ENCODE results near the gene OR8S1. TPM values are rescaled to one million over a fixed set of nuclear protein-coding genes. Genes with fewer than 3 reads are reported as not detected.
"Not testable (repeated sequence)": the region's sequence is repeated elsewhere in the genome, so short reads cannot be mapped to it uniquely, and the experiment has no call there.

OR8S1 gene
- total and polyA plus RNA-seq, 2 donors (not counting 3 experiments of a cell fraction or from before 2014, with no cell fraction given): not detected

DNA sequence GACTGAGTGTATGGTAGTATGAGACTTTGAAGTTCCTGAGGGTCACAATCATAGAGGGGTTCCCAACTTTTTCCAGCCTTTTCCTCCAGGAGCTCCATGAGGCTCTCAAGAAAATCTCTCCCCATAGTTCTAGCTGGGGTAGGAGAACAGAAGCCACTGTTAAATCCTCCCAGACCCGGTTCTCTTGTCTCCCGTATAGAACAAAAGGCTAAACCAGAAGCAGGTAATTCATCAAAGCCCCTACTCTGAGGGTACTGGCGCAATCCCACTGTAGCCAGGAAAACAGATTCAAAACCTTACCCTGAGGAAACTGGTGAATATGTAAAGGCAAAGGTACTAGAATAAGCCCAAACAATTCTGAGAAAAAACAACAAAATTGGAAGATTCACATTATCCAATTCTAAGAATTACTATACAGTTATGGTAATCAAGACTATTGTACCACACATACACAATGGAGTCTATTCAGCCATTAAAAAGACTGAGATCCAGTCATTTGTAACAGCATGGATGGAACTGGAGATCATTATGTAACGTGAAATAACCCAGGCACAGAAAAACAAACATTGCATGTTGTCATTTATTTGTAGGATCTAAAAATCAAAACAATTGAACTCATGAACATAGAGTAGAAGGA is 20.5 kb downstream of the OR8S1 start:
- H3K36me3 ChIP-seq (ENCODE audit: control insufficient read depth in 2 of 2, extremely low read depth in 1 of 2, insufficient read depth in 2 of 2, low read length in 2 of 2): no peaks in the 10 kb centered on the region
- DNase-seq (ENCODE audit: low read depth, low spot score) (no peak), FAIRE-seq (no peak)
- no peak overlapping the region for H3K4me2 ChIP-seq (ENCODE audit: insufficient read depth, low read length)
- intact Hi-C loops (cut with micrococcal nuclease) (loop anchor here (10.0 kb wide), 1 partner anchor 251 kb away; no protein-coding TSS in a partner anchor), dilution Hi-C loops (cut with MboI; ENCODE audit: extremely low pct_ligation_motif_present, low sequenced_read_pairs) (no loop called here)
- no peak overlapping the region for H3K27ac ChIP-seq (ENCODE audit: insufficient read depth, low read depth, low read length)
- H3K9ac ChIP-seq (replicated peaks; ENCODE audit: extremely low read depth, insufficient read depth, low read length): no peak overlapping the region
- no peaks in the 10 kb centered on the region for H3K79me2 ChIP-seq (ENCODE audit: control insufficient read depth, insufficient read depth, low read length)
- TF ChIP-seq MYC (IDR thresholded peaks at IDR 0.05; ENCODE audit: low read depth, low read length) (no peak), FOS (IDR thresholded peaks at IDR 0.05; ENCODE audit: borderline replicate concordance, insufficient read depth, low read length) (no peak), POLR2AphosphoS5 (IDR thresholded peaks at IDR 0.05; ENCODE audit: insufficient read depth, low read depth, low read length) (no peak), GATA2 (IDR thresholded peaks at IDR 0.05; ENCODE audit: insufficient read depth, insufficient read length, low read depth, low read length) (no peak)
- TF ChIP-seq, protein P1, sequence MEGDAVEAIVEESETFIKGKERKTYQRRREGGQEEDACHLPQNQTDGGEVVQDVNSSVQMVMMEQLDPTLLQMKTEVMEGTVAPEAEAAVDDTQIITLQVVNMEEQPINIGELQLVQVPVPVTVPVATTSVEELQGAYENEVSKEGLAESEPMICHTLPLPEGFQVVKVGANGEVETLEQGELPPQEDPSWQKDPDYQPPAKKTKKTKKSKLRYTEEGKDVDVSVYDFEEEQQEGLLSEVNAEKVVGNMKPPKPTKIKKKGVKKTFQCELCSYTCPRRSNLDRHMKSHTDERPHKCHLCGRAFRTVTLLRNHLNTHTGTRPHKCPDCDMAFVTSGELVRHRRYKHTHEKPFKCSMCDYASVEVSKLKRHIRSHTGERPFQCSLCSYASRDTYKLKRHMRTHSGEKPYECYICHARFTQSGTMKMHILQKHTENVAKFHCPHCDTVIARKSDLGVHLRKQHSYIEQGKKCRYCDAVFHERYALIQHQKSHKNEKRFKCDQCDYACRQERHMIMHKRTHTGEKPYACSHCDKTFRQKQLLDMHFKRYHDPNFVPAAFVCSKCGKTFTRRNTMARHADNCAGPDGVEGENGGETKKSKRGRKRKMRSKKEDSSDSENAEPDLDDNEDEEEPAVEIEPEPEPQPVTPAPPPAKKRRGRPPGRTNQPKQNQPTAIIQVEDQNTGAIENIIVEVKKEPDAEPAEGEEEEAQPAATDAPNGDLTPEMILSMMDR (IDR thresholded peaks at IDR 0.05; ENCODE audit: extremely low read depth in 1 of 2, insufficient read depth in 1 of 2, low read depth in 1 of 2, low read length in 2 of 2): no peak
- ChIA-PET CTCF (interaction anchor here (1.4 to 7.6 kb wide), 2 partner anchors 10 to 73 kb away, joined by 4 to 166 read pairs; no protein-coding TSS in a partner anchor), POLR2A (no interaction called here)
- H3K4me3 ChIP-seq (replicated peaks in 1 of 3; ENCODE audit: insufficient read depth in 1 of 3, low read depth in 1 of 3, low read length in 3 of 3): no peak overlapping the region
- H3K4me1 ChIP-seq (ENCODE audit: control insufficient read depth, extremely low read depth, insufficient read depth, low read length): no peaks in the 10 kb centered on the region
- no peak overlapping the region for H2AFZ ChIP-seq (ENCODE audit: low read depth, low read length)
- H4K20me1 ChIP-seq (replicated peaks; ENCODE audit: control insufficient read depth, extremely low read depth, insufficient read depth, low read length): no peaks in the 10 kb centered on the region
- H3K9me3 ChIP-seq (replicated peaks; ENCODE audit: control insufficient read depth, insufficient read depth, low read length): no peaks in the 10 kb centered on the region
- H3K27me3 ChIP-seq (ENCODE audit: control insufficient read depth in 2 of 2, insufficient read depth in 2 of 2, low read length in 2 of 2): peaks cover 2 to 4% of the 10 kb centered on the region in 2 experiments
- no TSS peak for BruUV-seq (replicated peaks)
- H3K9me1 ChIP-seq (replicated peaks; ENCODE audit: control insufficient read depth, extremely low read depth, insufficient read depth, low read length): no peaks in the 10 kb centered on the region

DNA sequence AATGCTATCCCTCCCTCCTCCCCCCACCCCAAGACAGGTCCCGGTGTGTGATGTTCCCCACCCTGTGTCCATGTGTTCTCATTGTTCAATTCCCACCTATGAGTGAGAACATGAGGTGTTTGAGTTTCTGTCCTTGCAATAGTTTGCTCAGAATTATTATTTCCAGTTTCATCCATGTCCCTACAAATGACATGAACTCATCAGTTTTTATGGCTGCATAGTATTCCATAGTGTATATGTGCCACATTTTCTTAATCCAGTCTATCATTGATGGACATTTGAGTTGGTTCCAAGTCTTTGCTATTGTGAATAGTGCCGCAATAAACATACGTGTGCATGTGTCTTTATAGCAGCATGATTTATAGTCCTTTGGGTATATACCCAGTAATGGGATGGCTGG is 21.6 kb downstream of the OR8S1 start:
- H3K36me3 ChIP-seq (ENCODE audit: control insufficient read depth in 2 of 2, extremely low read depth in 1 of 2, insufficient read depth in 2 of 2, low read length in 2 of 2); H3K9me3 ChIP-seq (replicated peaks; ENCODE audit: control insufficient read depth, insufficient read depth, low read length); H3K79me2 ChIP-seq (ENCODE audit: control insufficient read depth, insufficient read depth, low read length); POLR2A ChIA-PET; H3K27me3 ChIP-seq (ENCODE audit: control insufficient read depth in 2 of 2, insufficient read depth in 2 of 2, low read length in 2 of 2); H3K4me2 ChIP-seq (ENCODE audit: insufficient read depth, low read length); FAIRE-seq; H3K9me1 ChIP-seq (replicated peaks; ENCODE audit: control insufficient read depth, extremely low read depth, insufficient read depth, low read length); BruUV-seq (replicated peaks); H3K27ac ChIP-seq (ENCODE audit: insufficient read depth, low read depth, low read length); H3K4me1 ChIP-seq (ENCODE audit: control insufficient read depth, extremely low read depth, insufficient read depth, low read length); CTCF ChIA-PET; H4K20me1 ChIP-seq (replicated peaks; ENCODE audit: control insufficient read depth, extremely low read depth, insufficient read depth, low read length); DNase-seq (ENCODE audit: low read depth, low spot score); dilution Hi-C loops (cut with MboI; ENCODE audit: extremely low pct_ligation_motif_present, low sequenced_read_pairs); H3K4me3 ChIP-seq (replicated peaks in 1 of 3; ENCODE audit: insufficient read depth in 1 of 3, low read depth in 1 of 3, low read length in 3 of 3); H3K9ac ChIP-seq (replicated peaks; ENCODE audit: extremely low read depth, insufficient read depth, low read length); H2AFZ ChIP-seq (ENCODE audit: low read depth, low read length): not testable (repeated sequence)
- intact Hi-C loops (cut with micrococcal nuclease): loop anchor here (10.0 kb wide), 1 partner anchor 252 kb away; no protein-coding TSS in a partner anchor

DNA sequence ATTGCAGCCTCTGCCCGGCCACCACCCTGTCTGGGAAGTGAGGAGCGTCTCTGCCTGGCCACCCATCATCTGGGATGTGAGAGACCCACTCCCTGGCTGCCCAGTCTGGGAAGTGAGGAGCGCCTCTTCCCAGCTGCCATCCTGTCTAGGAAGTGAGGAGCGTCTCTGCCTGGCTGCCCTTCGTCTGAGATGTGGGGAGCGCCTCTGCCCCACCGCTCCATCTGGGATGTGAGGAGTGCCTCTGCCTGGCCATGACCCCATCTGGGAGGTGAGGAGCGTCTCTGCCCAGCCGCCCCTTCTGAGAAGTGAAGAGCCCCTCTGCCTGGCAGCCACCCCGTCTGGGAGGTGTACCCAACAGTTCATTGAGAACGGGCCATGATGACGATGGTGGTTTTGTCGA is 26.2 kb downstream of the OR8S1 start:
- CTCF ChIA-PET; intact Hi-C loops (cut with micrococcal nuclease); H3K36me3 ChIP-seq (ENCODE audit: control insufficient read depth in 2 of 2, extremely low read depth in 1 of 2, insufficient read depth in 2 of 2, low read length in 2 of 2); BruUV-seq (replicated peaks); H3K9ac ChIP-seq (replicated peaks; ENCODE audit: extremely low read depth, insufficient read depth, low read length); H3K4me2 ChIP-seq (ENCODE audit: insufficient read depth, low read length); dilution Hi-C loops (cut with MboI; ENCODE audit: extremely low pct_ligation_motif_present, low sequenced_read_pairs); H3K9me3 ChIP-seq (replicated peaks; ENCODE audit: control insufficient read depth, insufficient read depth, low read length); DNase-seq (ENCODE audit: low read depth, low spot score); POLR2A ChIA-PET; H3K4me3 ChIP-seq (replicated peaks in 1 of 3; ENCODE audit: insufficient read depth in 1 of 3, low read depth in 1 of 3, low read length in 3 of 3); H3K4me1 ChIP-seq (ENCODE audit: control insufficient read depth, extremely low read depth, insufficient read depth, low read length); H3K9me1 ChIP-seq (replicated peaks; ENCODE audit: control insufficient read depth, extremely low read depth, insufficient read depth, low read length); H3K79me2 ChIP-seq (ENCODE audit: control insufficient read depth, insufficient read depth, low read length); H3K27me3 ChIP-seq (ENCODE audit: control insufficient read depth in 2 of 2, insufficient read depth in 2 of 2, low read length in 2 of 2); H2AFZ ChIP-seq (ENCODE audit: low read depth, low read length); H3K27ac ChIP-seq (ENCODE audit: insufficient read depth, low read depth, low read length); H4K20me1 ChIP-seq (replicated peaks; ENCODE audit: control insufficient read depth, extremely low read depth, insufficient read depth, low read length); FAIRE-seq: not testable (repeated sequence)
